COLO829 (cell line): ENCODE data around the gene TP53TG5.

Source experiments
- DNase-seq: peaks from one replicate; pipeline ENCODE4 v3.0.0; 2012; ENCODE audit warnings: low spot score

Gene TP53TG5

DNA sequence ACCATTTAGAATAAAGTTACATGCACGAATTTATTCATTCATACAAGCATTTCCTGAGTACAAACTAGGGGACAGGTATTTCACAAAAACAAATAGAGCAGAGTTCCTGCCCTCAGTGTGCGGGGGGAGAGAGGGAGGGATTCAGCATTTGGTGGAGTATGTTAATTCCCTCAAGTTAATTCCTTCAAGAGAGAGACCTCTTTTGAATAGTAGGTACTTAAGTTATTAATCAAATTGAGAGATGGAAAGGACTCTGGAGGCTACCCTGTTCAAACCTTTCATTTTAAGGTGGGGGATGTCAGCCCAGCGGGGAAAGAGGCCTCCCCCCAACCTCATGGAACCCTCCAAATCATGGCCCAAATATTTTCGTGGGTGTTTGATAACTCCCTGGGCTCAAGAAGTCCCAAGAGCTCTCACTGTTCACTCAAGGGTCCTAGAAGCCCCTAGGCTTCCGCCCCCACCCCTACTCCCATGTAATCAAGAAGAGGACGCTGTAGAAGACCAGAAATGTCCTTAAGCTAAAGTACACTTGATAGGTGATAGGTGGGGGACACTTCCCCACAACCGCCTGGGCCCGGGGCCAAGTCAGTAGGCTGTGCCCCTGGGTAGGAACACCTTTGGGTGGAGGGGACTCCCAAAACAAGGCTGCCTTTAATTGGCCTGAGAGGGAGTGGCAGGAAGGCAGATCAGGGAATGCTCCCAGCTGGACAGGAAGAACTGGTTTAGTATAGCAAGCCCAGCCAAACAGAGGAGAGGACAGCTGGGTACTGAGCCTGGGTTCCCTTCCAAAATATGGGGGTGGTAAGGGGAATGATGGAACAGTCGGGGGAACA lies 32.8 kb downstream of the TP53TG5 start:
- DNase-seq = no peak

DNA sequence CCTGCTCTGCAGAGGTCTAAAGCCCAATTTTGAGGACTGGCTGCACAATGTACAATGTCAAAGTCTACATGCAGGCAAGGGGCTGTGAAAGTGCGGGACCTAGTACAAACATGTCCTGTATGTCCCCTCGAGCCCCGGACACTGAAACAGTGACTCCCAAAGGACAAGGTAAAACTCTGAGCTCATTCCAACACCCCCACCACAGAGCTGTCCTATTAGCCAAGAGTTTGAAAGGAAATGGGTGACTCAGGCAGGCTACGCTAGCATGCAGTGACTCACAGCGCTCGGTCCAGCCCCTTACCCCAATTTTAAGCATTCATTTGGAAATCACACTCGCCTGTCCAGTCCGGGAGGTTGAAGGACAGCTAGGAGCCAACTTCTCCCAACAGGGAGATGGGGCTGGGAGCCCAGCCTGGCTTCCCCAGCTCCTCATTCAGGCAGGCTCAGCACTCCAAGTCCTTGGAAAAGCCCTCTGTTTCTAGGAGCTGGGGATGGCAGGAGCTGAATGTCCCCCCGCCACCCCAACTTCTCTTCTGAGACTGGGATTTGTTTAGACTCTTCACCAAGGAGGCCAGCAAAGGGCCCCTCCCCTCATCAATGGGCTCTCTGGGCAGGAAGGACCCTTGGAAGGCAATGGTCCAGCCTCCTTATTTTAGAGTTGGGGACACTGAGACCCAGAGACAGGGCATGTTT lies 33.8 kb downstream of the TP53TG5 start:
- peak; percentile 87 for DNase-seq

- no peak for DNase-seq
Measured at GRCh38 chr20:45343532-45344167, 34.5 kb downstream of the TP53TG5 start.

GRCh38 chr20:45342855-45343531 lies 35.1 kb downstream of the TP53TG5 start:
- no peak for DNase-seq

DNA sequence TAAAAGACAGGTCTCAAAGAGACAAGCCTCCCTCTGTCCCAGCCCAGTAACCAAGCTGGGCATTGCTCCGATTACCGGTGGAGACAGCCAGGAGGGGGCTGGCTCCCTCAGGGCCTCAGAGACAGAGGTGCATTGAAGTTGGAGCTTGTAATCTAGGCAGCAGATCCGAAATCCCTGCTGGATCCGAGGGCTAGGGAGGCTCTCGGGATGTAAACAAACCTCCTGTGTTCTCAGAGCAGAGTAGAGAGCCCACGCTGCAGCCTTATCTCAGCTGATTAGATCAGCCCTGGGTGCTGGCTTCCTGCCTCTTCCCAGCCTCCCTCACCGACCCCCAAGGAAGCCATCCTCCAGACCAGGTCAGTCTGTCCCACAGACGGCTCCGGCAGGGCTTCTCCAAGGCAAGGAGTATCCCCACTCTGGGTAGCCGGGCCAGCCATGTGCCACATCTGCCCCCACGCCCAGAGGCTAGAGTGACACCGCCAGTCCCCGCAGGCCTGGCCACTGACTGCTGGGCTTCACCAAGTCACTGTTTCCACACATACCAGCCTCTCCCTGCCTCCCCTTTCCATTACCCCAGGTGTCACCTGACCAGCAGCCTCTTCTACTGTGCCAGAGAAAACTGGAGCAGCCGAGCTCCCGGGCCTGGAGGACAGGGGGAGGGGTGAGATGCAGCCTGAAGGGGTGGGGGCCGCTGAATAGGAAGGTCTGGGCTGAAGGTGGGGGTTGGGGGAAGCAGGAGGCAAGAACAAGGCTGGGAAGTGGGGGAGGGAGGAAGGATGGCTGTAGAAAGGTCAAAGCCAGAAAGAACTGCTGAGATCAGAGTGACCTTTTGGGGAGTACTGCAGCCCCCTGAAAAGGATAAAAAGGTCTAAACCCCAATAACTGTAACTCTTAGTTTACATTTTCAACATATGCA lies 35.9 kb downstream of the TP53TG5 start:
- peak; percentile 96 for DNase-seq

DNA sequence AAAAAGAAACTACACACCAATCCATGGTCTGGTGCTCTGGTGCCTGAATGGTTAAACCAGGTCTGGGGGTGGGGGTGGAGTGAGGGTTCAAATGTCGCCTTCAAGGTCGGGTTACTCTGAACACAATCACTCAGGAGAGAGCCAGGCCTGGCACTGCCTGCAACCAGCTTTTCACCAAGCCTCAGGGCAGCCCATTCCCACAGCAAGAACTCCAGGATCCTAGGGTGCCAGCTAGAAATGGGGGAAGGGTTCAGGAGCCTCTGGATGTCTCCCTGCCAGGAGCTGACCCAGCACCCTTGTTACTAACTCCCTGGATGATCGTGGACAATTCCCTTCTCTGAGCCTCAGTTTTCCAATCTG lies 36.6 kb downstream of the TP53TG5 start:
- no peak for DNase-seq

GRCh38 chr20:45340951-45341350 lies 37.2 kb downstream of the TP53TG5 start:
- no peak for DNase-seq

GRCh38 chr20:45340236-45340847 lies 37.8 kb downstream of the TP53TG5 start:
- no peak for DNase-seq

DNA sequence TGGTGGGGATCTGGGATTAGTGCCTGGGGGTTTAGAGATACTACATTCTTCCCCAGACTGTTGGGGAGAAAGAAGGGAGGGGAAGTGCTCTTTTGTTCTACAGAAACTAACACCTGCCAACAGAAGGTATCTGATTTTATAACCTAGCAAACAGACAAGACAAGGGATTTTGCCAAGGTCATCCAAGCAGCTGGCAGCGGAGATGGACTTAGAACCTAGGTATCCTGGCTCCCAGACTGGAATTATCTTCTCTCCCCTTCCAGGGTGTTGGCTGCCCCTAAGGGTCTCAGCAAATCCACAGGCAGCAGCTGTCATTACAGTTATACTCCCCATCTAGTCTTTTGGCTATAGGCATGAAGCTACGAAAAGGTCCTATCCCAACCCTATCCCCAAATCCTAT lies 38.3 kb downstream of the TP53TG5 start:
- DNase-seq = no peak

- no peak for DNase-seq
Measured at GRCh38 chr20:45339084-45339483, 39.0 kb downstream of the TP53TG5 start.

DNA sequence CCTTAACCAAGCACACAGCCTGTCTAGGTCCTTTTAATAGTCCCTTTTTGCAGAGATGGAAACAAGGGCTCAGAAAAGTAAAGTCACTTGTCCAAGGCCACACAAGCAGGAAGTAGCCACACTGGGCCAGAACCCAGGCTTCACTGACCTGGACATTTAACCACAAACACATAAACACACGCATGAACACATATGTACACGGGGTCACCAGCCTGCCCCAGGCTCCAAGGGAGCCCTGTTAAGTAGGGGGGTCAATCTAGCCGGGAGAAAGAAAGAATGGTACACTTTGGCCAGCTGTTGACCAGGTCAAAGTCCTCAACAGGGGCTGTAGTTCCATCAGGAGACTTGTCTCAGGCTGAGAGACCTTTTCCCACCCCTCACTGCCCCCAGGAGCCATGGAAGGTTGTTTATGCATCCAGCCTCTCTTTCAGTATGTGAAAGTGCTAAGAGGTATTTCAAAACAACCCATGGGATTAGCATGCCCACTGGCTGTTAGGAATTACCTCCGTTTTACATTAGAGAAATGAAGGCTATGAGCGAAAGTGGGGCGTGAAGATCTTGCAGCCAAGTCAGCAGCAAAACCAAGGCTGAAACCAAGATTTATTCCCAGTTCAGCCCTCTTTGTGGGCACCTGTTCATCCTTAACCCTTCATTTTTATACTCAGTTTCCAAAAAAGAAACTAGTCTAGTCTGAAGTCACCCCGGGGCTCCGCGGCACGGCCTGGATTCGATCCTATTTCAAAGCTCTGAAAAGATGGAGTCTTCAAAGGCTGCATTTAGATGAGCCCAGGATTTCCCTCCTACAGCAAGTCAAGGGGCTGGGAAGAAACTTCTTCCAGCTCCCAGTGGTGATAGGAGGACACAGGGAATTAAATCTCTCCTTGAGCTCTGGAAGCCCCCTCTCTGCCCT lies 39.7 kb downstream of the TP53TG5 start:
- no peak for DNase-seq

GRCh38 chr20:45337367-45338120 lies 40.6 kb downstream of the TP53TG5 start:
- no peak for DNase-seq

GRCh38 chr20:45336530-45337366 lies 41.4 kb downstream of the TP53TG5 start:
- DNase-seq = no peak

DNA sequence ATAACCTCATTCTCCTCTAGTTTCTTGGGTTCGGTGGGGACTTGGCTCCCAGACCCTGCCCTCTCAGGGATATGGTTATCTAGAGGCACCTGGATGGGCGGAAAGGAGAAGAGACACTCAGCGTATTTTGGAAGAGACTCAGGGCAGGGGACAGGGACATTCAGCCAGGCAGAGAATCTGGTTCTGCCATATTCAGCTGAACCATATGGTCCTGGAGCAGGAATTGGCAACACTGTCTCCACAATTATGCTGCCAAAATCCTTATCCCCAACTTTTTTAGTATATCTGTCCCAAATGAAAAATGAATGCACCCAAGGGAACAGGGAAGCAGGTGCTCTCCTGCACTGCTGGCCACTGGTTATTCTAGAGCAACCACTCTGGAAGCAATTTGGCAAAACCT lies 47.6 kb downstream of the TP53TG5 start:
- DNase-seq = no peak

DNA sequence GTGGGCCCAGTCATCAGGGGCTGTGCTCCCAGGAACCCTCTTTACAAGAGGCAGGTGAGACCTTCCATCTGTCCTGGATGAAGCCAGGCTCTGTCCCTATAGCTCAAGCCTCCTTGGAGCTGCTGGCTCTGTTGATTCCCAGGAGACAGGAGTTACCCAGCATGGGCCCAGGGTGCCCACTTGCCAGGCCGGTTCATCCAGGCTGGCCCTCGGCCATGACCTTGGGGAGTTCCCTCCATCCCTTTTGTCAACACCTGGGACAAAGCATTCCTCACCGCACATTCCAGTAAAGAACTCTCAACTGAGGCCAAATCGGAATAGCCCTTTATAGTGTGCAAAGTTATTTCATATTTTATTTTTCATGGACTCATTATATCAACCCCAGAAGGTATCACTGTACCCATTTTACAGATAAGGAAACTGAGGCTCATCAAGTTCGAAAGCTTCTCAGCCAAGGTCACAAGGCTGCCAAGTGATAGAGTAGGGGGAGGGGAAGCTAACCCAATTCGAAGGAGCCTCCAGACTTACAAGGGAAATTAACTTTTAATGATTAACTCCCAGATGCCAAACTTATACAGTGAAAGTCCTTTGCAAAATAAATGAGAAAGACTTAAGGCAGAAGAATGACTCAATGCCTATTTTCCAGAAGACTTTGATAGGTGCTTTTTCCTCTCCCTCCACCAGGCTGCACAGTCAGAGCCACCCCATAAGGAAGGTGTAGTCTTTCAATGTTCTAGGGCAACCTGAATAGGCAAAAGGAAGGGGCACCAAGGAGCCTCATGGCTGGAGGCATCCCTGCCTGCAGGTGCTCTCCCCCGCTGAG lies 48.4 kb downstream of the TP53TG5 start:
- no peak for DNase-seq

DNA sequence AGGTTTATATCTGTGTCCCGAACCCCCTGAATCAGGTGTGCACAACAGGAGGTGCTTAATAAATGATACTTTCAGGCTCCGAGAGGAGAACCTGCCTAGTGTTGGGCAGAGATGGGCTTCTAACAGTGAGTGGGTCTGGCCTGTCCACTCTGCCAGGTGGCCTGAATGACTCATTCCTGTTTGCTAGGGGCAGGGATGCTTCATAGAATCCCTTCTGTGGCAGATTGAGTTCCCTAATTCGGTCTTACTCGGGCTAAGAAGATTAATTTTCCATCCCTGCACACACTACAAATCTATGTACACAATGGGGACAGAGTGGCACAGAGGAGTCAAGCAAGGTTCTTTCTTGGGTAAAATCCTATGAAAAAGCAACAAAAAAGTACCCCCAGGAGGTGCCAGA lies 49.7 kb downstream of the TP53TG5 start:
- no peak for DNase-seq

DNA sequence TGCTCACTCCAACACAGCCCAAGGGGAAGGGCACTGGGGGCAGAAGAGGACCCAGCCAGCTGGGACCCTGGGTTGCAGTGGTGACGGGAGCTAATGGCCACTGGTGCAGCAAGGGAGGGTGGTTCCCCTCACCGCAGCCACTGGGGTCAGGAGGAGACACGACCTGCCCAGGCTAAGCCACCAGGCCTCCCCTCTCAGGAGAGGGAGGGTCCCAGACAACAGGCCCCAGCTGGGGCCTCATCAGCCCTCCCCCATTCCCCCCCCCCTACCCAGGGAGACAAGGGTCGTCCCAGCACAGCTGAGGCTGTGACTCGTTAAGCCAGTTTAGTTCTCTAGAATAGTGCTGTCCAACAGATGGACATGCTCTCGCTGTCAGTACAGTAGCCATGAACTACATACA lies 52.8 kb downstream of the TP53TG5 start:
- no peak for DNase-seq
